Stimulated activated naive CD8-positive, alpha-beta T cell treated with anti-CD3 and anti-CD28 coated beads, Interleukin-15, amount 100 ng/mL, for 72 hours (primary cell): Measurements from ENCODE around the gene HDGFL2.

Source experiments
- ATAC-seq: fragments of 150-1000 bp; cut with Tn5 transposase; 2 replicates; pipeline ENCODE4 v1.10.0; 2021; ENCODE audit warnings: mild to moderate bottlenecking, moderate library complexity
- DNase-seq, 2 donors: peaks; one replicate each; pipeline ENCODE4 v3.0.0; 2021 to 2022
- H3K27ac Mint-ChIP-seq, 2 donors: one replicate each; pipeline ENCODE4 v1.8.0; 2022; ENCODE audit warnings: mild to moderate bottlenecking in 2 of 2, mixed read lengths in 2 of 2, moderate library complexity in 2 of 2
- H3K27me3 Mint-ChIP-seq: one replicate; pipeline ENCODE4 v1.8.0; 2022; ENCODE audit warnings: mixed read lengths
- H3K4me1 Mint-ChIP-seq: one replicate; pipeline ENCODE4 v1.8.0; 2022; ENCODE audit warnings: mild to moderate bottlenecking, mixed read lengths
- H3K4me3 Mint-ChIP-seq, 2 donors: one replicate each; pipeline ENCODE4 v1.8.0; 2022; ENCODE audit warnings: mild to moderate bottlenecking in 2 of 2, mixed read lengths in 2 of 2, moderate library complexity in 1 of 2
- H3K9me3 Mint-ChIP-seq, 2 donors: one replicate each; pipeline ENCODE4 v1.8.0; 2022; ENCODE audit warnings: mixed read lengths in 2 of 2

HDGFL2 gene

DNA sequence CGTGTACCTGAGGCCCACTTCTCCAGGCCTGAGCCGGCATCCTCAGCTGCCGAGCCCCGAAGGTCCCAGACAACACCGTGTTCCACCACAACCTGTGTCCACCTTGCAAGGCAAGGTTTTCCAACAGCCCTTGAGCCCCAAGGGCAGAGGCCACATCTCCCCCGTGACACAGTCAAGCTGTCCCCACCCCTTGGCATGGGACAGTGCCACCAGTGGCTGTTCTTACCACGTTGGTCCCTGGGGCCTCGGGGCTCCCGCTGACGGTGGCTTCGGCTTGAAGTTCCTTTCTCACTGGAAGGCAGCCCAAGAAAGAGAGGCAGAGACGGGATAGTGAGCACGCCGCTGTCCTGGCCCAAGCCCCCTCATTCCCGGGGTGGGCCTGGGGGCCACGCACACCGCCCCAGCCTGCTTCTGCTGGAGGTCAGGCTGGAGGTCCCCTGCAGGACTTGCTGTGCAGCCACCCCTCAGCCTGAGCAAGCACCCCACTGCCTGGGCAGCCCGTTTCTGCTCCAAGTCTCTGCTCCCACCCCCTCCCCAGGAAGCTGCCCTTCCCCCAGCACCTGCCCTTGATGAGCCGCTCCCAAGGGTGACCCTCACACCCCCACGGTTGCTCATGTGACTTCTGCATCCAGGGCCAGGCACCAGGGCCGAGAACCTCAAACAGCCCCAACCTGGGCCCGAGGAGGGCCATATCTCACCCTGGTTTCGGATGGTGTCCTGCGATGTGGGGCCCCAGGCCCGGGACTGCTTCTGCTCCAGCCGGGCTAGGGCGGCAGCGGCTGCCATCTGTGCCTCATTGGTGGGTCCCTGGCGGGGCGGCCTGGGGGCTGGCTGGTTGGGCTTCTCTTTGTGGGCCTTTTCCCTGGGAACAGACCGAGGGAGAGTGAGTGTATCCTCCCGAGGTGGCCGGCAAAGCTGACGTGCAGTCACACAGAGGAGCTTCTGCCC is 18.6 kb upstream of the HDGFL2 start:
- peak overlapping the region in 1 of 2 donors; percentile 76 for H3K27ac Mint-ChIP-seq

DNA sequence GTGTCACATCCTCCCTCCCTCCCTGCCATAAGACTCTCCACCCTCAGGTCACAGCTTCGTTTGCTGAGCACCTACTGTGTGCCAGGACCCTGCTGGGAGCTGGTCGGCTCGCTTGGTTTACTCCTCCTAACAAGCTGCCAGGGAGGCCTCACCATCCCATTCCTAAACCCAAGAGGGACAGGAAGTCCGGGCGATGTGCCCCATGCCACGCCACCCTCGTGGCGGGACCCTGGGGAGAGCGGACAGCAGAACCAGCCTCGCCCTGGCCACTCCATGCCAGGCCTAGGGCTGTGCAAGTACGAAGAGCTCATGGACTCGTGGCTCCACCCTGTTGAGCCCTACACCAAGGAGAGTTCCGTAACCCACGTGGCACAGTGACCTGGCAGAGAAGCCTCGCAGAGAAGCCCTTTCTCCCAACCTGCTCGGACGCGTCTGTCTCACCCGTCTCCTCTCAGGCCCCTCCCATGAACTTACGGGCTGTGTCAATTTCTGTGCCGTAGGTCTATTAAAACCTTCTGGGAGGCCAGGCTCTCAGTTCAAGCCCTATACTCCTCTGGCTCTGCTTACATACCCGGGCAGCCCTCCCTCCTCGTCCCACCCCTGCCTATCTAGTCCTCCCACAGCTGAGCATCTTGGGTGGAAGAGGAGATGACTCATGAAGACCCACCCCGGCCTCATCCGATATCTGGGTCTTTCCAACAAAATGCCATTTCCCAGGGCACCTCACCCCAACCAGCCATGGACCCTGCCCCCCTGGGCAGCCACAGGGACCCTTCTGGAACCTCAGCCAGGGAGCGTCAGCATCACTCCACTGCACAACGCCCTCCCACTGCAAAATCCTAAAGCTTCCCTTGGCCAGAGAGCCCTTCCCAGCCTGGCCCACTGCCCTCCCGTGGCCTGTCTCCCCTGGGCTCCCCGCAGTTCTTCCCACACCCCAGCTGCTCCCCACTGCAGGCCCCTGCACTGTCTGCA is 17.1 kb upstream of the HDGFL2 start:
- Mint-ChIP-seq H3K27me3 (no peaks in the 10 kb centered on the region), H3K4me3 (no peak overlapping the region), H3K4me1 (peaks cover 27% of the 10 kb centered on the region), H3K9me3 (no peaks in the 10 kb centered on the region), H3K27ac (peak overlapping the region; percentile 21 to 91)
- DNase-seq (no peak), ATAC-seq (no peak)

More for the DNA sequence above, 18.6 kb upstream of the HDGFL2 start:
- no peaks in the 10 kb centered on the region for H3K27me3 Mint-ChIP-seq
- H3K4me3 Mint-ChIP-seq = no peak overlapping the region
- ATAC-seq (no peak), DNase-seq (no peak)
- H3K4me1 Mint-ChIP-seq = peaks cover 27% of the 10 kb centered on the region
- H3K9me3 Mint-ChIP-seq = no peaks in the 10 kb centered on the region

DNA sequence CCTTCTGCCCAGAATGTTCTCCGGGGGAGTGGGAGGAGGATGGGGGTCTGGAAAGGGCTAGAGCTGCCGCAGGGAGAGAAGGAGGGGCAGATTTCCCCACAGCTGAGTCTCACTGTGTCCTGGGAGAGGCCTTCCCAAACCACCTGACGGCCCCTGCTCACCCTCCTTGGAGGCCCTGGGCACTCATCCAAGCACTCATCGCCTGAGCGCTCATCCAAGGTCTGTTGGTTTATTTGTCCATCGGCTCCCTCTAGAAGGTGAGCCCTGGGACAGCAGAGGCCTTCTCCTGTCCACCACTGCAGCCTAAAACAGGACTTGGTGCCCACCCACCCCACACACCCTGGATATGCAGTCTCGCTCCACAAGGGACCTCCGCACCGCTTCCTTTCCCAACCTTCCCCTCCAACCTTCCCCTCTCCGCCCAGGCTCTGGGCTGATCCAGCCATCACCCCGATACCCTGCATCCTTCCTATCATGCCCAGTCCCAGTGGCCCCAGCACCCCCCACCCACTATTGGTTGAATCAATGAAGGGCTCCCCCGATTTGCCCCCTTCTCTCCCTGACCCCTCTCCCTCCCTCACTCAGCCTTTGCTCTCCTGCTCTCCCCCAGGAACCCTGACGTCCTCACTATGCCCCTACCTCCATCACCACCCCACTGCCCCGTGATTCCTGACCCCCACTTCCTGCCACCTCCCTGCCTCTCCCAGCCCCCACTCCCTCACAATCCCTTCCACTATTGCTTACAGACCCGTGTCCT is 16.2 kb upstream of the HDGFL2 start:
- H3K9me3 Mint-ChIP-seq = no peaks in the 10 kb centered on the region
- H3K4me3 Mint-ChIP-seq = peak overlapping the region; percentile 90 to 95
- H3K4me1 Mint-ChIP-seq = peaks cover 27% of the 10 kb centered on the region
- no peak for ATAC-seq
- no peaks in the 10 kb centered on the region for H3K27me3 Mint-ChIP-seq
- no peak for DNase-seq
- H3K27ac Mint-ChIP-seq = peak overlapping the region; percentile 90 to 97

DNA sequence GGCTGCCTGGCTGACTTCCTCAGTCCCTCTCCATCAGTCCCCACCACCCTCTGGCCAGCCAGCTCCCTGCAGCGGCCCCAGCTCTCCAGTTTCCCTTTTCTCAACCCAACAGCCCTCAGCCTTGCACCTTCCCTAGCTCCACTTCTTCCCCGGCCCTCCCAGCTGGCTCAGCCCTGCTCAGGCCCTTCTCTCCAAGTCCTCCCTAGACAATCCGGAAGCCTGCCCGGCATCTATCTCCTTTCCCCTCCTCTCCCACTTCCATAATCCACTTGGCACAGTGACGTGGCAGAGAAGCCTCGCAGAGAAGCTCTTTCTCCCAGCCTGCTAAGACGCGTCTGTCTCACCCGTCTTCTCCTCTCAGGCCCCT is 15.6 kb upstream of the HDGFL2 start:
- Mint-ChIP-seq H3K4me1 (peaks cover 27% of the 10 kb centered on the region), H3K4me3 (peak overlapping the region; percentile 90 to 95), H3K27ac (peak overlapping the region; percentile 90 to 97), H3K9me3 (no peaks in the 10 kb centered on the region), H3K27me3 (no peaks in the 10 kb centered on the region)
- ATAC-seq (no peak), DNase-seq (no peak)

DNA sequence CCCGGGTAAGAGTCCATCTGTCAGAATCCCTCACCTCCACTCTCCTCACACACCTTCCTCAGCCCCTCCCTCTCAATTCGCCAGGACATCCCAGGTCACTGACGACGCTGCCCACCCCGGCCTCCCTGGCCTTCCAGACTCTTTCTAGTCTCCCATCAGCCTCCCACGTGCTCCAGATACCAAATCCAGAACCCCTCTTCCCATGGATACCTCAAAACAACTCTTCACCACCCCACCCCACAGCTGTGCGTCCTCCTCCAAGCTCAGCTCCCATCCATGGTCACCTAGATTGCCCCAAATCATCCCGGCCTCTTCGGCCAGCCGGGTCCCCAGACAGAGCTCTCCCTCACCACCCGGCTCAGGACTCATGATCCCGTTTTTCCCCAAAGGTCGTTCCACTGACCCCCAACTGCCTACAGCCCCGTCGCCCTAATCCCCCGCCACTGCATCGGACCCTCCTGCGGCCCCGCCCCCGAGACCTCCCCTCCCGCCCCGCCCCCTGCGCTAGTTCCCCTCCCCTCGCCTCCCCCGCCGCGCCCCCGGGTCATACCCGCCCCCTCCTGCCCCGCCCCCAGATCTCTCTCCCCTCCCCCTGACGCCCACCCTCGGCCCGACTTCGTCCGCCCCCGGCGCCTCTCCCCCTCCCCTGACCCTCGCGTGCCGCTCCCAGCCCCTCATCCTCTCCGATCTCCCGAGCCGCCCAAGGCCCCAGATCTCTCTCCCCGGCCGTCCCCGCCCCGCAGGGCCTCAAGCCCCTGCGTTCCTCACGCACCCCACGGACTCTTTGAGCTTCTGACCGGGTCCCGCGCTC is 15.0 kb upstream of the HDGFL2 start:
- DNase-seq = no peak
- peak overlapping the region; percentile 90 to 97 for H3K27ac Mint-ChIP-seq
- no peaks in the 10 kb centered on the region for H3K27me3 Mint-ChIP-seq
- peak overlapping the region; percentile 90 to 95 for H3K4me3 Mint-ChIP-seq
- peak; percentile 24 for ATAC-seq
- H3K4me1 Mint-ChIP-seq = peaks cover 27% of the 10 kb centered on the region
- H3K9me3 Mint-ChIP-seq = no peaks in the 10 kb centered on the region

DNA sequence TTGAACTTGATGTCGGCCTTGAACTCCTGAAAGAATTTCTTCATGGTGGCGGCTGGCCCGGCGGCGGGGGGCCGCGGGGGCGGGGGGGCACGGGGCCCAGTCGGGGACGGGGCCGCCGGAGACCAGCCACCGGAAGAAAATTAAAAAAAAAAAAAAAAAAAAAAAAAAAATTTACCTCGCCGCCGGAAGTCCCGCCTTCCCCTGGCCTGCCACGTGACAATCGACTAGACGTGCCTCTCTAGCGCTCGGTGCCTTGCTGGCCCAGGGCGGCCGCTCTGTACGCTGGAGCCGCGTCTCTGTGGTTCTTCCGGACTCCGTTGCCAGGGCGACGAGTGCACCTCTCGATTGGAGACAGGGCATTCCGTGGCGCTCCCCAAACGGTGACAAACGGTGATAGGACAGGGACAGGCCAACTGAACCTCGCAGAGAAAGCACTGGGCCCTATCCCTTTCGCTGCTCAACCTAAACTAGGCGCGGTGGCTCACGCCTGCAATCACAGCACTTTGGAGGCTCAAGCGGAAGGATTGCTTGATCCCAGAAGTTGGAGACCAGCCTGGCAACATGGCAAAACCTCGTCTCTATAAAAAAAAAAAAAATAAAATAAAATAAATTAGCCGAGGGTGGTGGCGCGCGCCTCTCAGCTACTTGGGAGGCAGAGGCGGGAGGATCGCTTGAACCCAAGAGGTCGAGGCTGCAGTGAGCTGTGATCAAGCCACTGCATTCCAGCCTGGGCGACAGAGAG is 14.3 kb upstream of the HDGFL2 start, which contains the start of gene UBXN6:
Gene UBXN6, minus strand, starts transcription at position 141 of the 742 bp plus-strand sequence. Its CDS starts 97 bp downstream, at position 44.
- Mint-ChIP-seq H3K27ac (peak within 1 kb of the TSS; percentile 90 to 97), H3K4me1 (peaks cover 27% of the 10 kb centered on the region), H3K9me3 (no peaks in the 10 kb centered on the region), H3K4me3 (peak within 1 kb of the TSS; percentile 90 to 95), H3K27me3 (no peaks in the 10 kb centered on the region)
- ATAC-seq (peak; percentile 99), DNase-seq (peak; percentile 96 to 98)

DNA sequence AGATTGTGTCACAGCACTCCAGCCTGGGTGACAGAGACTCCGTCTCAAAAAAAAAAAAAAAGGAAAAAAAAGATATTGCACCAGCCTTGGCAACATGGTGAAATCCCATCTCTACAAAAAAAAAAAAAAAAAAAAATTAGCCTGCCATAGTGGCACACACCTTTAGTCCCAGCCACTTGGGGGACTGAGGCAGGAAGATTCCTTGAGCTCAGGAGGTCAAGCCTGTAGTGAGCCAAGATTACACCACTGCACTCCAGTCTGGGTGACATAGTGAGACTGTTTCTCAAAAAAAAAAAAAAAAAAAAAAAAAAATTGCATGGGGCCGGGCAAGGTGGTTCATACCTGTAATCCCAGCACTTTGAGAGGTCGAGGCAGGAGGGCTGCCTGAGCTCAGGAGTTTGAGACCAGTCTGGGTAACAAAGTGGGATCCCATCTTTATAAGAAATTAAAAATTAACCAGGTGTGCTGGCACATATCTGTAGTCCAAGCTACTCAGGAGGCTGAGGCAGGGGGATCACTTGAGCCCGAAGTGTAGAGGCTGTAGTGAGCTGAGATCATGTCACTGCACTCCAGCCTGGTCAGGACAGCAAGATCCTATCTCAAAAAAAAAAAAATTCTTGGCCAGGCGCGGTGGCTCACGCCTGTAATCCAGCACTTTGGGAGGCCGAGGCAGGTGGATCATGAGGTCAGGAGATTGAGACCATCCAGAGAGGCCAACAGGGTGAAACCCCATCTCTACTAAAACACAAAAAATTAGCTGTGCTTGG is 7.1 kb upstream of the HDGFL2 start:
- ATAC-seq (no peak), DNase-seq (no peak)
- Mint-ChIP-seq H3K9me3 (no peaks in the 10 kb centered on the region), H3K4me3 (no peak overlapping the region), H3K27me3 (no peaks in the 10 kb centered on the region), H3K27ac (no peak overlapping the region), H3K4me1 (no peaks in the 10 kb centered on the region)

DNA sequence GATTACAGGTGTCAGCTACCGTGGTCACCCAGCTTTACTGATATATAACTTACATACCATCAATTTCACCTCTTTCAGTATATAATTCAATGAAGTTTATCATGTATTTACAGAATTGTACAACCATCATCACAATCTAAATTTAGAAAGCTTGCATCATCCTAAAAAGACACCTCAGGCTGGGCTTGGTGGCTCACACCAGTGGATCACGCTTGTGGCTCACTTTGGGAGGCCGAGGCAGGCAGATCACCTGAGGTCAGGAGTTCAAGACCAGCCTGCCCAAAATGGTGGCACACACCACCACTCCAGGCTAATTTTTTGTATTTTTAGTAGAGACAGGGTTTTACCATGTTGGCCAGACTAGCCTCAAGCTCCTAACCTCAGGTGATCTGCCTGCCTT is 4.3 kb upstream of the HDGFL2 start:
- ATAC-seq = no peak
- H3K27me3 Mint-ChIP-seq = no peaks in the 10 kb centered on the region
- H3K9me3 Mint-ChIP-seq = no peaks in the 10 kb centered on the region
- no peak overlapping the region for H3K27ac Mint-ChIP-seq
- DNase-seq = no peak
- H3K4me3 Mint-ChIP-seq = no peak overlapping the region
- H3K4me1 Mint-ChIP-seq = peaks cover 2% of the 10 kb centered on the region

DNA sequence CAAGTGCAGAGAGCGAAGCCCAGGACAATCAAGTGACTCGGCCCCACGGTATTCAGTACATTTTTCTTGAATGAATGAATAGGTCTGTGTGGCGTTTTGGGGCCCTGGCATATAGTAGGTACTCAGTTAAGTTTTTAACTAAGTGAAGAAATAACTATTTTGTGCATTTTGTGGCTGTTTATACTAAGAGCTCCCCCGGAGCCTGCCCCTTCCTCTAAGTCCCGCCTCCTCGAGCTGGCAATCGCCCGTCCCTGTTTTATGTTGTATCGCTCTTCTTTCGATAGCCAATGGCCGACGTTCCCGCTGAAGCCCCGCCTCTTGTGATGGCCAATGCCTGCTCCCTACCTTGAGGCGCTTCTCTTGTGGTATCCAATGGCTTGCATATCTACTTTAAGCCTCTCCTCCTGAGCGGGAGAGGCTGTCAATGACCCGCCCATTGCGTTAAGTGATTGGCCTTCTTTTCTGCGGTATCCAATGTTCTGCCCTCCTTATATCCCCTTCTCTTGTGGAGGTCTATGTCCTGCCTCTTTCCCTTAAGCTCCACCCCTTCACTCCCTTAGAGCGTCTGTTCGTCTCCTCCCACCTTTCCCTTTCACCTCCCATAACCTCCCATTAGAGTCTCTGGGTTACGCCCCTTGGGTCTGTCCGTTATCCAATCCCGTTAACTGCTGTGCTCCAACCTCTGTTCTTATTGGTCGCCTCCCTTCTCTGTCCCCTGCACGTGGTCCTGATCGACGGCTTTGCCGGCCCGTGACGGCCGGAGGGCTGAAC is 509 bp upstream of the HDGFL2 start:
- peak; percentile 97 to 99 for DNase-seq
- no peaks in the 10 kb centered on the region for H3K9me3 Mint-ChIP-seq
- no peak overlapping the region for H3K27ac Mint-ChIP-seq
- peak; percentile 92 for ATAC-seq
- H3K27me3 Mint-ChIP-seq = no peaks in the 10 kb centered on the region
- H3K4me1 Mint-ChIP-seq = peaks cover 23% of the 10 kb centered on the region
- no peak overlapping the region for H3K4me3 Mint-ChIP-seq

DNA sequence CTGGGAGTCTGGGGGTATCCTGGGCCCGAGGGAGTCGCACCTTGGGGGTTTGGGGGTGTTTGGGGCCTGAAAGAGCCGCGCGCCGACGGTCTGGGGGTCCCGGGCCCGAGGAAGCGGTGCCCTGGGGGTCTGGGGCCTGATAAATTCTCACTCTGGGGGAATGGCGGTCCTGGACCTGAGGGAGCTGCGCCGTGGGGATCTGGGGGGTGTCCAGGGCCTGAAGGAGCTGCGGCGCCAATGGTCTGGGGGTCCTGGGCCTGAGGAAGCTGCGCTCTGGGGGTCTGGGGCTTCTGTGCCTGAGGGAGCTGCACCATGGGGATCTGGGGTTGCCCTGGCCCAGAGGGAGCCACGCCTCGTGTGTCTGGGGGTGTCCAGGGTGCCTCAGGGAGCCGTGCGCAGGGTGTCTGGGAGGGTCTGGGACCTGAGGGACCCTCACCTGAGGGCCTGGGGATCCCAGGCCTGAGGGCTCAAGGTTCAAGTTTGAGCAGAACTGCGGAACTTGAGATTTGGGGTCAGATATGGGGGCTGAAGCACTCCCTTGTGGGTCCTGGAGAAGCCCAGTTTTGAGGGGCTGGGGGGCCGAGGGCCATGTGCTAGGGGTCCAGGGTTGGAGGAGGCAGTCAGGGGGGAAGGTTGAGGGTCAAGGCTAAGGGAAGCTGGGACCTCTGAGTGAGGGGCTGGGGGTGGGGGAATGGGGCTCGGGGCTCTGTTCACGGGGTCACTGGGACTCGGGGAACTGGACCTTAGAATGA is 1.1 kb downstream of the HDGFL2 start:
- peaks cover 23% of the 10 kb centered on the region for H3K4me1 Mint-ChIP-seq
- DNase-seq = peak in 1 of 2 donors; percentile 18
- ATAC-seq = no peak
- H3K27me3 Mint-ChIP-seq = no peaks in the 10 kb centered on the region
- H3K4me3 Mint-ChIP-seq = peak overlapping the region; percentile 84 to 94
- no peaks in the 10 kb centered on the region for H3K9me3 Mint-ChIP-seq
- peak overlapping the region; percentile 5 to 88 for H3K27ac Mint-ChIP-seq

DNA sequence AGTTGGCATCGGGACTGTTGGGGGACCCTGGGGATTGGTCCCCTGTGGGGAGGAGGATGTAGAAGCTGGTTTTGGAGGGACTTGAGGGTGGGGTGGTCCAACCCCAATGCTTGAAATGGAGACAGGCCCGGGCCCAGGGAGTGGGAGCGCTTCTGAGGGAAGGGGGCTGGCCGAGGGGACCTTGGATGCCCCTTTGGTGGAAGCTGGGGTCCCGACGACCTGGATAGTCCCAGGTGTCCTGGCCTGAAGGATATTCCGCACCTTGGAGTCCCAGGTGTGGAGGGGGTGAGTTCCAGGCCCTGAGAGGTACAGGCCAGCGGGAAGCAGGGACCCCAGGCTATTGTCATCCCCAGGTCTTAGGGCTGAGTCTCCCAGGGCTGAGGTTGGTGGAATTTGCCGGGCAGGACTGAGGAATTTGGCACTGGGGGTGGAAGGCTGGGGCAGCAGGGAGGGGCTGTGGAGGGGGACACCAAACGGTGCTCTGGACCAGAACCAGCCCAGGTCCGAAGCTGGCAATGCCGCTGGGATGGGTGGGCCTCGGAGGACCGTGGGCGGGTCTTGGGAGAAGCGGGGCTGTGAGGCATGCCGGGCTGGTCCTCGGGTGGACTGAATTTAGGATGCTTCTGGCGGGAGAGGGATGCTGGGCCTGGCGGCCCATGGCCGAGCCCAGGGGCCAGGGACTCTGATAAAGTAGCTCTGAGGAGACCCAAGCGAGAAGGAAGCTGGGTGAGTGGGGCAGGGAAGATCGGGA is 1.8 kb downstream of the HDGFL2 start:
- DNase-seq (no peak), ATAC-seq (no peak)
- Mint-ChIP-seq H3K27me3 (no peaks in the 10 kb centered on the region), H3K4me3 (peak overlapping the region; percentile 84 to 94), H3K4me1 (peaks cover 23% of the 10 kb centered on the region), H3K9me3 (no peaks in the 10 kb centered on the region), H3K27ac (peak overlapping the region; percentile 89 to 92)
